ENCODE results near the gene OR2D3.

The OR2D3 gene

DNA sequence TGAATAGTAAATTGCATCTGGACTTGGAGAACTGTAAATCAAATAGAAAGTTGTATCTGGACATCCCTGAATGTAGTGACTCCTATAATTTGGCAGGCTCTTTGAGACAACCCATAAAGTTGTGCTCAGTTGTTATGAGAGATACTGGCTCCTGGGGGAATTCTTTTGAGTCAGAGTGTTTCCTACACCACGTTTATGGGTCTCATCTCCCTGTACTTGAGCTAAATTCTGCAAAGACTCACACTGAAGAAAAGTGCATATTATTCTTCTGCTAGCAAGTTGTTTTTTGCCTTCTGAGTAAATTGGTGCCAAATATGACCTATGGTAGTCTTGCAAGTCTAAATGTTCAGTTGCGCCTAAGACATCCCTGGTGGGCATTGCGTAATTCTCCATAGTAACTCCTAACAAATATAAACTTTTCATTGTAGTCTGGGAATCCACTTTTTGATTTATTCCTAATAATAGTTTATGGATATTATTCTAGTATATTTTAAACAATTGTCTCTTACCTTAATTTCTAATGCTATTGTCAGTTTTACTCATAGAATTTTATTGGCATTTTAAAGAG, 10.4 kb downstream of the OR2D3 start:
- Histone ChIP-seq H3F3A (ENCODE audit: control insufficient read depth, insufficient read depth) (no peaks in the 10 kb centered on the region; the same call in 1 of the 2 replicates), H3K4me1 (ENCODE audit: control insufficient read depth, low read length) (peaks cover 27% of the 10 kb centered on the region), H3K9me2 (replicated peaks; ENCODE audit: control insufficient read depth, low read length) (no peaks in the 10 kb centered on the region), H3K79me2 (ENCODE audit: control insufficient read depth, low read length) (peaks cover 57% of the 10 kb centered on the region), H4K20me1 (ENCODE audit: control insufficient read depth, insufficient read depth, low read depth, low read length) (no peaks in the 10 kb centered on the region), H3K9me3 (ENCODE audit: control insufficient read depth, insufficient read depth, low read length) (no peaks in the 10 kb centered on the region), H3K4me3 (ENCODE audit: low read length) (no peak overlapping the region), H3K27me3 (ENCODE audit: control insufficient read depth, low read length) (no peaks in the 10 kb centered on the region), H3K27ac (ENCODE audit: low read depth, low read length) (no peak overlapping the region), H3K4me2 (ENCODE audit: low read length) (no peak overlapping the region), H3K36me3 (ENCODE audit: control insufficient read depth, low read length) (peaks cover 89% of the 10 kb centered on the region)
- TF ChIP-seq EZH2phosphoT487 (IDR thresholded peaks at IDR 0.05; ENCODE audit: borderline replicate concordance, low read length): no peak
- TF ChIP-seq, protein P1, sequence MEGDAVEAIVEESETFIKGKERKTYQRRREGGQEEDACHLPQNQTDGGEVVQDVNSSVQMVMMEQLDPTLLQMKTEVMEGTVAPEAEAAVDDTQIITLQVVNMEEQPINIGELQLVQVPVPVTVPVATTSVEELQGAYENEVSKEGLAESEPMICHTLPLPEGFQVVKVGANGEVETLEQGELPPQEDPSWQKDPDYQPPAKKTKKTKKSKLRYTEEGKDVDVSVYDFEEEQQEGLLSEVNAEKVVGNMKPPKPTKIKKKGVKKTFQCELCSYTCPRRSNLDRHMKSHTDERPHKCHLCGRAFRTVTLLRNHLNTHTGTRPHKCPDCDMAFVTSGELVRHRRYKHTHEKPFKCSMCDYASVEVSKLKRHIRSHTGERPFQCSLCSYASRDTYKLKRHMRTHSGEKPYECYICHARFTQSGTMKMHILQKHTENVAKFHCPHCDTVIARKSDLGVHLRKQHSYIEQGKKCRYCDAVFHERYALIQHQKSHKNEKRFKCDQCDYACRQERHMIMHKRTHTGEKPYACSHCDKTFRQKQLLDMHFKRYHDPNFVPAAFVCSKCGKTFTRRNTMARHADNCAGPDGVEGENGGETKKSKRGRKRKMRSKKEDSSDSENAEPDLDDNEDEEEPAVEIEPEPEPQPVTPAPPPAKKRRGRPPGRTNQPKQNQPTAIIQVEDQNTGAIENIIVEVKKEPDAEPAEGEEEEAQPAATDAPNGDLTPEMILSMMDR (IDR thresholded peaks at IDR 0.05; ENCODE audit: low read depth, low read length, poor library complexity, severe bottlenecking): no peak

DNA sequence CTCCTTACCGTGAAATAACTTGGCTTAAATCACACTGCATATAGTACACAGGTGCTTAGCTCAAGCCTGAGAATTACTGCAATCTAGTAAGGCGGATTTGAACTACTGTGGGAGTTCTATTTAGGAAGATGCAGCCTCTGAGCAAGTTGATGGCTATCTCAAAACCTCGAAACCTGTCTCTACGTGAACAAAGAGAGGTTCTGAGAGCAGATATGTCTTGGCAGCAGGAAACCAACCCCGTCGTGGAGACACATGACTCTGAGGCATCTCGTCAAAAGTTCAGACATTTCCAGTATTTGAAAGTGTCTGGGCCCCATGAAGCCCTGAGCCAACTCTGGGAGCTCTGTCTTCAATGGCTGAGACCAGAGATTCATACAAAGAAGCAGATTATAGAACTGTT, 11.3 kb downstream of the OR2D3 start:
- Histone ChIP-seq H3K4me2 (ENCODE audit: low read length) (no peak overlapping the region), H3K36me3 (ENCODE audit: control insufficient read depth, low read length) (peaks cover 89% of the 10 kb centered on the region), H3K4me3 (ENCODE audit: low read length) (no peak overlapping the region), H3F3A (ENCODE audit: control insufficient read depth, insufficient read depth) (no peaks in the 10 kb centered on the region; the same call in 1 of the 2 replicates), H3K79me2 (ENCODE audit: control insufficient read depth, low read length) (peaks cover 50% of the 10 kb centered on the region), H4K20me1 (ENCODE audit: control insufficient read depth, insufficient read depth, low read depth, low read length) (no peaks in the 10 kb centered on the region), H3K9me3 (ENCODE audit: control insufficient read depth, insufficient read depth, low read length) (no peaks in the 10 kb centered on the region), H3K9me2 (replicated peaks; ENCODE audit: control insufficient read depth, low read length) (no peaks in the 10 kb centered on the region), H3K27me3 (ENCODE audit: control insufficient read depth, low read length) (no peaks in the 10 kb centered on the region), H3K4me1 (ENCODE audit: control insufficient read depth, low read length) (peaks cover 27% of the 10 kb centered on the region), H3K27ac (ENCODE audit: low read depth, low read length) (no peak overlapping the region)
- TF ChIP-seq, protein P1 (IDR thresholded peaks at IDR 0.05; ENCODE audit: low read depth, low read length, poor library complexity, severe bottlenecking): no peak
- no peak for TF ChIP-seq EZH2phosphoT487 (IDR thresholded peaks at IDR 0.05; ENCODE audit: borderline replicate concordance, low read length)

DNA sequence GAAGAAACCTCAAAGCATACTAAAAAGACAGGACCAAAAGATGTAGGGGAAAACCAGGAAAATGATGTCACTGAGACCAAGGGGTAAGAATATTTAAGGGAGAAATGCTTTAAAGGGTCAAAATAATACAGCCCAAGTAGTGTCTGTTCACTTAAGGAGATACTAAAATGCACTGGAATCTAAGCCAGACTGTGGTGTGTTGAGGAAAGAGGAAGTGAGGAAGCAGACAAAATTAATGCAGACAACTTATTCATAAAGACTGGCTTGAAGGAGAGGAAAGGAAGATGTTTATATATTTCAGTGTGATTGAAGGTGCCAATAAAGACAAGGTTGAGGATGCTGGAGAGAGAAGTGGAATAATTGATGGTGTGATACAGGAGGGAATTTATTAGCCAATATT, 21.2 kb downstream of the OR2D3 start:
- Histone ChIP-seq H3K4me2 (ENCODE audit: low read length) (no peak overlapping the region), H3F3A (ENCODE audit: control insufficient read depth, insufficient read depth) (no peaks in the 10 kb centered on the region), H3K4me3 (ENCODE audit: low read length) (no peak overlapping the region)

More for the DNA sequence above, 21.2 kb downstream of the OR2D3 start:
- Histone ChIP-seq H3K9me3 (ENCODE audit: control insufficient read depth, insufficient read depth, low read length) (no peaks in the 10 kb centered on the region), H3K36me3 (ENCODE audit: control insufficient read depth, low read length) (peaks cover 48% of the 10 kb centered on the region), H3K27me3 (ENCODE audit: control insufficient read depth, low read length) (no peaks in the 10 kb centered on the region), H3K4me1 (ENCODE audit: control insufficient read depth, low read length) (peaks cover 7% of the 10 kb centered on the region), H3K79me2 (ENCODE audit: control insufficient read depth, low read length) (peaks cover 4% of the 10 kb centered on the region; the same call in 1 of the 2 replicates), H3K9me2 (replicated peaks; ENCODE audit: control insufficient read depth, low read length) (no peaks in the 10 kb centered on the region), H4K20me1 (ENCODE audit: control insufficient read depth, insufficient read depth, low read depth, low read length) (no peaks in the 10 kb centered on the region), H3K27ac (ENCODE audit: low read depth, low read length) (no peak overlapping the region)
- TF ChIP-seq, protein P1 (IDR thresholded peaks at IDR 0.05; ENCODE audit: low read depth, low read length, poor library complexity, severe bottlenecking): no peak
- no peak for TF ChIP-seq EZH2phosphoT487 (IDR thresholded peaks at IDR 0.05; ENCODE audit: borderline replicate concordance, low read length)
